Measurements from ENCODE around the gene TP53I11. TPM values are rescaled to one million over a fixed set of nuclear protein-coding genes. Genes with fewer than 3 reads are reported as not detected.

The TP53I11 gene
- total RNA-seq, 1 donor from 2014 or later, result 11.1 TPM

- DNase-seq, result peak; percentile 30
These were observed 10.8 kb downstream of the TP53I11 start for GRCh38 chr11:44939673-44940395.

DNA sequence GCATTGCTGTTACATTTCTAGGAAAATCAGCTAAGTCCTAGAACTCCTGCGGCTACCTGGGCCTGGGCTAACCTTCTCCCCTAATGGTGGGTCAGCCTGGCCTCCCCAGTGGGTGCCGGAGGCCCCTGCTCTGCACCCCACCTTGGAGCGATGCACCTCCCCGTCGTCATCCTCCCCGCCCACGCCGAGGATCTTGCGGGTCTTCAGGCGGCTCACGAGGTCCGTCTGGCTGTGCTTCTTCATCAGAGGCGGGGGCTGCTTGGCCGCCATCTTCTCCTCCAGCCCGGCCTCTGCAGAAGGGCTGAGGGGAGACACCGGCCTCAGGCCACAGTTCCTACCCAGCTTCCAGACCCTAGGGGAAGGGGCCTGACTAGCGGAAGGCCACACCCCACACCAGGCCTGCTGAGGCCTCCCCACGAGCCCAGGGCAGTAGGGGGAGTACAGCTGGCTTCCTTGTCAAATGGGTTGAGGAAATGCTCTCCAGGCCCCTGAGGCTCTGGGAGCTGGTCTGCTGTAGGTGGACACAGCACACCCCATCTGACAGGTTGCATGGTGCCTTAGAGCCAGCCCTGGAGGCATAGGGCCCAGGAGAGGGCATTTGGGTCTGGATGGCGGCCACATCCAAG lies 12.5 kb downstream of the TP53I11 start:
- DNase-seq, result no peak

DNA sequence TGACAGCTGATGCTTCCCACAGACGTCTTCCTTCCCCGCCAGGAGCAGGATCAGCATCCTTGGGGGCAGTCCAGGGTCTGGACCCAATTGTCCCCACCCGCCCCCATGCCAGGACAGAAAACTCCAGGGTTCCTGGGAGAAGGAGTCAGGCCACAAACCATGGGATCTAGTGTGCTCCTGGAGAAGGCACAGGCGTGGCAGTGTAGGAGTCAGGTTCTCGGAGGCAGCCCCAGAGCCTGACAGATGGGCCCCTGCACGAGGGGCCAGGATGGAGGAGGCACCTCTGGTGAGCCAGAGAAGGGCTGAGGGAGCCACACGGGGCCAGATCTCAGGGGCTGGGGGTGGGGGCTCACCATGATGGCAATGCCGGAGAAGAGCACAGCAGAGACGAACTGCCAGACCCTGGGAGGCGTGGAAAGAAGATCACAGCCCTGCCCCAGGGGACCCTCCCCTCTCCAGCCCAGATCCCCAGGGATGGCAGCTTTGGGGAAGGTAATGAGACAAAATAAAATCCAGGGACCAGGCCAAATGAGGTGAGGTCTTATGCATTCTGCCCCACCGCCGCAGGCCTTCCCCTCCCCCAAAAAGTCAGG lies 13.6 kb downstream of the TP53I11 start:
- no peak for DNase-seq

GRCh38 chr11:44936525-44936924 lies 14.2 kb downstream of the TP53I11 start:
- peak; percentile 70 for DNase-seq

DNA sequence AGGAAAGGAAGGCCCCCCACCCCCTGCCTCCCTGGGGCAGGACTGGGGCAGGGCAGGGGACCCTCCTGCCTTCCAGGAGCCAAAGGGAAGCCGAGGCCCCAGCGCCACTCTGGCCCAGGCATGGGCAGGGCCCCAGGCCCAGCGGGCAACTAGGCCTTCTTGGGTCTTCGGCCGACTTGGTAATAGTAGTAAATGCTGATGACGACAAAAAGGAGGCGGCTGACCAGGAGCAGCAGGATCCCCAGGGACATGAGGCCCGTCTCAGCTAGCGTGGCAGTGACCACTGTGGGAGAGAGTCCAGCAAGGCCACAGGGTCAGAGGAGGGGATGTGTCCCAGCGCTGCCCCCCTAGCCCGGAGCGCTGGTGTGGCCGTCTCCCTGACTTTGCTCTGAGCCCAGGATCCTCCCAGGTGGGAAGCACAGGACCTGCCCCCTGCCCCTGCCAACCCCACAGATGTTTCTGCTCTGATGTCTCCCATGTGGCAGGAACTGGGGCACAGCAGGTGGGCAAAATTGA lies 15.9 kb downstream of the TP53I11 start:
- DNase-seq, result no peak

- no peak for DNase-seq
These were observed 16.6 kb downstream of the TP53I11 start for GRCh38 chr11:44934110-44934509.

DNA sequence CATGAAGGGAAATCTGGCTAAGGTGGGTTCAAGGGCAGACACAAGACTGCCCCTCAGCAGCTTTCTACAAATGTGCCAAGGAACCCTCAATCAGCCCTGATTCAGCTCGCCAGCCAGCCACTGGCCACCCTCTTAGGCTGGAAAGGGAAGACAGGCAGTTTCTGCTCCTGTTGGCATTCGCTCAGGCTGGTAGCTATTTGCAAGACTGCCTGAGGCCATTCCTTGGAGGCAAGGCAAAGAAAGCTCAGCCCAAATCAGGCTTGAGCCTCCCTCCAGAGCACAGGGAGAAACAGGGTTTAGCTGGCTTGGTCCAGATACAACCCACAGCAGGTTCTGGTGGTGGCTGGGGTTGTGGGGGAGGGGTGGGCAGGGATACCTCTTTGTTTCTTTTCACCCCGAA lies 19.2 kb downstream of the TP53I11 start:
- no peak for DNase-seq

DNA sequence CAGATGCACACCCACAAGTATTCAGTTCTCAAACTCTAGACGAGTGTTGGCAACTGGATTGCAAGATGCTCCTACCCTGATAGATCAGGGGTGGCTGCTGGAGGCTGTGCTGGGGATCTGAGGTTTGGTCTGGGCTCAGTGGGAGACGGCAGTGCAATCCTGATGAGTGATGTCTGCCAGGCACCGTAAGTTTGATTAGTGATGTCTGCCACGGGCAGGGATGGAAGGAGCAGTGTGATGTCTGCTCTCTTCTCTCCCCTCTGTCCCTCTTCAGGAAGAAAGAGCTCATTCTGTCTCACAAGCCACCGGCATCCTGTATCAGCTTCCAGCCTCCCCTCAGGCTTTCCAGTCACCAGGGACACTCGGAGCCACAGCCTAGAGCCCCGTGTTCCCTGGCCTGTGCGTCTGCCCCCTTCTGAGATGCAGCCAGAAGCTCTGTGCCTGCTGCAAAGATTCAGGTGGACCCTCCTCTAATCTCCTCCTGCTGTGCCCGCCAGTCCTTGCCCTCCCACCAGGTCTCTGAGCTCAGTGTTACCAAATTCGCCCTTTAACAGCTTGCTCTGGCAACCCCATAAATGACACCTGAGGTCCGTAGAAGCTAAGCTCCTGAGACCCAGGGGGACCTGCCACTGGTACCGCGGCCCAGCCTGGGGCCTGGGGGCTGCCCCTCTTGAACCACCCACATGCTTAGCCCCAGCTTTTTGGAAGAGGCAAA lies 19.9 kb downstream of the TP53I11 start:
- DNase-seq, result no peak

- DNase-seq, result no peak
These were observed 21.9 kb downstream of the TP53I11 start for GRCh38 chr11:44928816-44929215.

DNA sequence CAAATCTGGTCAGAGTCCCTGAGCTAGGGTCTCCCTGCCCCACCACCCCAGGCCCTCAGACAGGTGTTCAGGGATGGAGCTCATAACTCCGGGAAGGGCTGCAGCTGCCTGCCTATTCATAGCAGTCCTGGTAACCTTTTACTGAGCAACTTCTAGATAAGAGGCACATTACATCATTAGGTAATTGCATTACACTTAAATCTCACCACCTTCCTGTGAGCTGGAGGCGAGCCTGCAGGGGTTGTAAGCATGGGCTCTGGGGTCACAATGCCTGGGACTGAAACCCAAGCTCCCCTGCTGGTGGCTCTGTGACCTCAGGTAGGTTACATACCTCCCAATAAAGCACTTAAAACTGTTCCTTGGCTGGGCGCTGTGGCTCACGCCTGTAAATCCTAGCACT lies 22.5 kb downstream of the TP53I11 start:
- DNase-seq, result no peak

DNA sequence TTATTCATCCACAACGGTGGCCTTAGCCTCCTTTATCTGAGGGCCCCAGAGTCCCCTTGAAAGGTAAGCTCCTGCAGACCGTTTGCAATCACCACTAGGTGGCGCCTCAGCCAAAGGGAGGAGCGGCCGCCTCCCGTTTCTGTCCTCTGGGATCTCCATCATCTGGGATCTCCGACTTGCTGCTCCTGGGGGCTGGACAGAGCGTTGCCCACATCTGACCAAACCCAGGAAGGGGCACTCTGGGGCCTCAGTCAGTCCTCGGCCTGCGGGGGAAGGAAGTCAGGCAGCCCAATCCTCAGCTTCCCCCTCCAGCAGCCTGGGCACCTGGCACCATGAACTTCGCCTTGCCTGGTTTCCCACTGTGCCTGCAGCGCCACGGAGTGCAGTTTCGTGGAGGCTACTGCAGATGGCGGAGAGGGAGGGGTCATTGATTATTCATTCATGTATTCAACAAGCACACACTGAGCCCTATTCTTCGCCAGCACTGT lies 23.5 kb downstream of the TP53I11 start:
- DNase-seq, result peak; percentile 20

- no peak for DNase-seq
These were observed 24.6 kb downstream of the TP53I11 start for GRCh38 chr11:44926036-44926435.

DNA sequence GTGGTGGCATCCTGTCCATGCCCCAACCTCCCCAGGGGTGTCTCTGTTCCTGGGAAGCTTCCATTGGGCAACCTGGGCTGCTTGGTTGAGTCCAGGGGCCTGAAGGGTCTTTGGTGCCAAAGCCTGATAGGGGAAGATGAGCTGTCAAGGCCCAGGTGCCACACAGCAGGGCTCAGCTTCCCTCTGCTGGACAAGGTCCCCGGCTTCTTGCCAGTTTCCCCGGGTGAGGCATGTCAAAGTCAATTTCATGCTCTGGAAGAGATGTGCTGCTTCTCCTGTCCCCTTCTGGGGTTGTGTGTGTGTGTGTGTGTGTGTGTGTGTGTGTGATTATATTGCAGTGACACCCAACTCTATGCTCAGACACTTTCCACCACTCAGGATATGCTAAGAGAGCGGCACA lies 26.9 kb downstream of the TP53I11 start:
- DNase-seq, result no peak

GRCh38 chr11:44923115-44923514 lies 27.6 kb downstream of the TP53I11 start:
- no peak for DNase-seq

DNA sequence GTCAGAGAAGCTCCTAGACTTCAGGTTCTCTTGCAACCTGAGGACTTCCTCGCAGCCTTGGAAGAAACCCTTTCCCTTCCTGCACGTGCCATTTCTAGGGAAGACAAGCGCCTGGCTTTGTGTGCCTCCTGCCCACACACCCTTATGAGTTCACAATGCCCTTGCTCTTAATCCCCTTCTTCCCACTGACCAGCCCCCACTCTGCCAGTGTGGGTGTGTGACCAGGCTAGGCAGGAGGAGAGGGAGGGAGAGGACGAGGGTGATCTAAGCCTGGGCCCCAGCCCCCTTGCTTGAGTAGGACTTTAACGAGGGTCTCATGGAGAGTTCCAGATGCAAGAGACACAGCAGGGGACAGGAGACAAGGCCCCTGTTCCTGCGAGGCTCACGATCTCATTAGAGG lies 30.2 kb downstream of the TP53I11 start:
- no peak for DNase-seq

GRCh38 chr11:44917741-44918140 lies 32.9 kb downstream of the TP53I11 start:
- no peak for DNase-seq

DNA sequence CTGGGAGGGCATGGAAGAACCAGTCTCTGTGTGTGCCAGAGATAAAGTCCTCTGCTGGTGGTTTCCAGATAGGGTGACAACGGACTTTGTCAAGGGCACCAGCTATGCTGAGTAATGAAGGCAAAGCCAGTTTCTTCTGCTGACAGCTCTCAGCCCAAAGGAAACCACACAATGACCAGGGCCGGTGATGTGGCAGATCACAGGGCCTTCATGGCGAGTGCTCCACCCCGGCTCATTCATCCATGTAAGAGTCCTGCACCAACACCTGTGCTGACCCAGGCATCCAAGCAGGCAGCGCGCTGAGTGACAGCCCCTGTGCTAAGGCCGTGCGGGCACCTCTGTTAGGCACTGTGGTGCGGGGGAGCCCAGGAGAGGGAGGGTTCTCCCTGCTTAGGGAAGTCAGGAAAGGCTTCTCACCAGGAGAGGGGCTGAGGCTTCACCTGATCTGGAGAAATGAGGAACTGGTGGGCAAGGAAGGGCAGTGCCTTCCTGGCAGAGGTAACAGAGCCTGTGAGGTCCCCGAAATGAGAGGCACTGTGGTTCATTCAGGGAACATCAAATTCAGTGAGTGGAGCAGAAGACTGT lies 33.8 kb downstream of the TP53I11 start:
- no peak for DNase-seq

GRCh38 chr11:44916331-44916730 lies 34.4 kb downstream of the TP53I11 start:
- no peak for DNase-seq

- no peak for DNase-seq
These were observed 35.1 kb downstream of the TP53I11 start for GRCh38 chr11:44915621-44916020.

DNA sequence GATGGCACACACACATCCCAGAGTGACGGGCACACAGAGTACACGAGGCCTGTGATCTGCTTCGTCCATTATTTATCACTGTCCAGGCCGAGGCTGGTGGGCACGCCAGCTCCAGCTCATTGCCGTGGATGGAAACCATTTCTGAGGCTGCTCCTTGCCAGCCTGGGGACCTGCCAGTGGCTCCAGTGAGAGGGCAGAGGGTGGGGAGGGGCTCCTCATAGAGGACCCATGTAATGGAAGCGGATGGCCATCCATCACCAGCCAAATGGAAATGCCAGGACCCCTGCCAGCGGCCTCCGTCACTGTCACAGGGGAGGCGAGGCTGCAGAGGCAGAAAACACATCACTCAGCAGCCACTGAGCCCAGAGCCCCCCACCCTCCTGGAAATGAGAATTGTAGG lies 35.7 kb downstream of the TP53I11 start:
- DNase-seq, result no peak

GRCh38 chr11:44914105-44914504 lies 36.6 kb downstream of the TP53I11 start:
- DNase-seq, result no peak

GRCh38 chr11:44913502-44913901 lies 37.2 kb downstream of the TP53I11 start:
- no peak for DNase-seq
